Thyroid gland (tissue), 4 donors: ENCODE data around the gene TMEM51.

Experiments used
- CTCF ChIP-seq, 6 experiments: fragments of 200-600 bp in 3 of 6; fragments of 450-650 bp in 3 of 6; sonication (generic) in 3 of 6; IDR thresholded peaks; one replicate each; pipeline ENCODE4 v1.5.1; 2016 to 2019; ENCODE audit warnings: antibody characterized with exemption in 6 of 6, mild to moderate bottlenecking in 2 of 6, inconsistent platforms in 1 of 6, moderate library complexity in 1 of 6
- POLR2A ChIP-seq, 2 donors: fragments of 450-650 bp; IDR thresholded peaks; one replicate each; pipeline ENCODE4 v1.6.1; 2017; ENCODE audit warnings: antibody characterized with exemption in 2 of 2, mild to moderate bottlenecking in 2 of 2, moderate library complexity in 1 of 2

GRCh38 chr1:15115542-15116330 lies 37.8 kb upstream of the TMEM51 start:
- TF ChIP-seq CTCF (IDR thresholded peaks at IDR 0.05) (no peak), POLR2A (IDR thresholded peaks at IDR 0.05) (no peak)
